Measurements from ENCODE around the gene CTCFL.

CTCFL gene

DNA sequence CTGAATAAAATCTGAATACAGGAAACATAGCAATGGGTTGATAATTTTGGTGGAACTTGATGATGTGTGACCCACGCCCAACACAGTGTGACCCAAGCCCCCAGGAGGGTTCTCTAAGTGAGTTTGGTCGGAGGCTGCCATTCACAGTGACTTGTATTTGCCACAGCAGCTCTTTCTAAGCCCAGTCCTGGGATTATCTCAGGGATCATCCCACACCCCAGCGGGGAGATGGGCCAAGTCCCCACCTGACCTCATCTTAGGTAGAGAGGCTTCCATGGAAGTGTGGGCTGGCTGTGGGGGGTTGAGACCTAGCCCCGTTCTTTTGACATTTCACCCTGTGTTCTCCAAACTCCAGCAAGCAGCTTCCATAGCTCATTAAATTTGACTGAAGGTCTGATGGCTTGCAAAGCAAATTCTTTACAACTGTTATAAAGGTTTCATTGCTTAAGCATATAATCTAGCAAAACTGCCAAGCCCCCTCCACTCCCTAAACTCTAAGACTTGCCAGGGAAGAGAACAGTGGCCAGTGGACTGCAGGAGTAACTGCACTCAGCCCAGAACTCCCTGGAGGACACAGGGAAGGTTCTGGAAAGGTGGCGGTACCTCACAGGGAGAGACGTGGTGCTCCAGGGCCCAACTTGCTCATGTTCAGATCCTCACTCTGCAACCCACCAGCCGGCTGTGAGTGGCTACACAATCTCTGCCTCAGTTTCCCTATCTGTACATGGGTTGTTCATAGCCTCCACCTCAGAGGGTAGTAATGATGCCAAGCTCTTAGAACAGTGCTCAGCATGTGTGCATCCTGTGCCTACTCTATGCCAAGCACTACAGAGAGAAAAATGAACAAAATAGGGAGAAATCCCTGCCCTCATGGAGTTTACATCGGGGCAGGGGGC, 35.0 kb upstream of the CTCFL start:
- FAIRE-seq = no peak

DNA sequence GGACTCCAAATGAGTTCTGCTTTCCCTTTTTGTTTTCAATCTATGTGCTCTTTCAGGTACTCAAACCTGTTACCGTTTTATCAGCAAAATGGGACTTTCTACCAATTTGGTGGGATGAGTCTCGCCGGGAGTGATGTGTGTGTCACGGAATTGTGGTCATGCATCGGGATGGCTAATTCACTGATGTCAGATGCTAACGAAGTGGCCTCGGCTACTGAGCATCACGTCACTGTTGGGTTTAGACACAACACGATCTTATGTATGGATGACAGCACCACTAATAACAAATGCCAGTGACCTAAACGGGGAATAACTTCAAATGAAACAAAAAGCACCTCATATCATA, 34.3 kb upstream of the CTCFL start:
- FAIRE-seq = no peak

- no peak for FAIRE-seq
Measured at GRCh38 chr20:57558614-57559288, 33.8 kb upstream of the CTCFL start.

GRCh38 chr20:57557926-57558613, 33.1 kb upstream of the CTCFL start:
- FAIRE-seq = no peak

DNA sequence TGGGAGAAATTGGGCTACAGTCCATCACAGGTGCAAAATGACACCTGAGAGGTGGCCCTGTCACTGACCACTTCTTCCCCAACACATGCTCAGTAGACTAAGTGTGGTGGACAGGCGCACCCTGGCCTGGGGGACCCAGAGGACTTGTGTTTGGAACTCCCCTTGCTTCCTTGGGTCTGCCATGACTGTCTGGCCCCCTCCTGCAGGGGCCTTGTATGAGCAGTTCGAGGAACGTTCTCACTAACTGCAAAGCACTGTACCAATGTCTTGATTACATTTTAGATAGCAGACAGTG, 32.0 kb upstream of the CTCFL start:
- no peak for FAIRE-seq

DNA sequence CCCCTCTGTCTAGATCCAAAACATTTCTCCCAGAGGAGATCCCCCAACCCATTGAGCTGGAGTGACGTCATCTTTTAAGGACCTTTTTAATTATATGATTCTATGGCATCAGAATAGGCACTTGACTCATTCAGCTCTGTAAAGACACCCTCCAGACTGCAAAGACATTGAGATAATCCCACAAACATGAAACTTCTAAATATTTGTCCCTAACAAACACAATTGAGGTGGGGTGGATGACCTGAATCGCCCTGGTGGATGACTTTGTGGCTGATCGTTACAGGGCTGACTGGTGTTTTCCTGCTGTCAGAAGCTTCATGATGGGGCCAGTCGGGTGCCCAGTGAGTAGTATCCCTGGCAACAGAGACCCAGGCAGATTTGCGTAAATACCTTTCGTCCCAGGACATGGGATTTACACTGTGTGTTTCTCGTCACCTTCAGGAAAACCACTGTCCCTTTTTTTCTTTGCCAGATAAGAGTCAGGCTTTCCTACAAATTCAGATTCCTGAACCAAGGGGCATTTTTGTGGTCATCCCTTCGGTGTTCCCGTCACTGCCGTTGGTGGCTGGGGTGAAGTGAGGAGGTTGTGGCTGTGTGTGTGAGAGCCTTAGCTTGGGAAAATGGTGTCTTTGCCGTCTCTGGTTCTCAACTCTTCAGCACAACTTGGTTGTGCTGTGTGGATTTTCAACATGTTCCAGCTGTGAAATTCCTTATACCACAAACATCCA, 30.7 kb upstream of the CTCFL start:
- no peak for FAIRE-seq

GRCh38 chr20:57553376-57554018, 28.6 kb upstream of the CTCFL start:
- FAIRE-seq = no peak

- no peak for FAIRE-seq
Measured at GRCh38 chr20:57552471-57552870, 27.5 kb upstream of the CTCFL start.

DNA sequence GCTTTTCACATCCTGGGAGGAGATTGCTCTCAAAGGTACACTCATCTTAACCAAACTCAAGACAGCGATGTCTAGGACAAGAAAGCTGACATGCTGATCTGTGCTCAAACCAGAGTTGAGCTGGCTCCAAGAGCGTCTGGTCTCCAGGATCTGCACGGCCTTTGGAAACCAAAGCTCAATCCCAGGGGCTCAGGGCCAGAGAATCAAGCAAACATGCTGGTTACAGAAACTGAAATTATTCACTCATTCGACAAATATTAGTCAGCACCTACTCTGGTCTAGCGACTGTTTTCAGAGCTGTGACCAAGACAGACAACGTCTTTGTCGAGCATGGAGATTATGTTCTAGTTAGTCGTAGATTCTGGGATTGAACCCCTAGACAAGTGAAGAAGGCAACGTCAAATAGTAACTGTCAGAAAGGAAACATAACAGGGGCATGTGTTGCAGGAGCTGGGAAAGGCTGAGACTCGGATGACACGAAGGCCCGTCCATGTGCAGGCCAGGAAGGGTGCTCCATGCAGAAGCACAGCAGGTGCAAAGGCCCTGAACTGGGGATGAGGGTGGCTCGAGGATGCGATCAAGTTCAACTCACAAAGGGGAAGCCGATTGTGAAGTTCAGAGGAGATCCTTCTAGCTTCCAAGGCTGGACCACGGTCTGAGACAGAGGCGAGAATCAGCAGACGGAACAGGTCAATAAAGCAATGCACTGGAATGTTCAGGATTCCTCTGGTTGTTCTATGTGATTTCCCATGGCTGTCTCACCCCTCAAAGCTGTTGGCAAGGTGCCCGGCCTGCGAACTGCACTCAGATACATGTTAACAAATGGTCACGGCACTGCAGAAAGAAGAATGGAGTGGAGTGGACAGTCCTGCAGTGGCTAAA, 23.5 kb upstream of the CTCFL start:
- FAIRE-seq = no peak

DNA sequence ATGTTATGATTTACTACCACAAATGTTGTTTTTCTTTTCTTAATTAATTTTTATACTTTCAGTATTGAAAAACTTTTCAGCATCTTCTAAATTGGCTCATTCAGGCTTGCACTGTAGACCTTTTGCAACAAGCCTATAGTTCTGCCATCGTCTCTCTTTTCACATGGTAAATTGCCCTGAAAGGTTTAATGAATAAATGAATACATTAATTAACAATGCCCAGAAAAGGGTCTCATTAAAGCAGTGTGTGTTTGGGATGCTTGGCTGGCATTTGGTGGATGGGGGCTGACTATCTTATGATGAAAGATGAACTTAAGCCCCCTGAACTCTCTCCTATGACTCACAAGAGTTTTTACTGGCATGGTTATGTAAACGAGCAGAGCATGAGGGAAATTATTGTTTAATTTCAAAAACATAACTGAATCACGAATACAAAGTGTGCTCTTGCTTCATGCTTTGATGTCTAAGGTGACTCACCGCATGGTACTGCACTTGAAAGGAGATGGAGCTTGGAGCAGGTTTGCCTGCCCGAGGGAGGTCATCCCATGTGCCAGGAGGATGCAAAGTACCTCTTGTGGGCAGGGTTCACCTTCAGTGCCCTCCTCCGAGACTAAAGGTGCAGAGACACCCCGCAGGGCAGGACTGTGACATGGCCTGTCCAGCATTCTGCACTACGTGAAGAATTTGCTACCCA, 22.2 kb upstream of the CTCFL start:
- FAIRE-seq = no peak

GRCh38 chr20:57545927-57546662, 21.2 kb upstream of the CTCFL start:
- FAIRE-seq = no peak

- no peak for FAIRE-seq
Measured at GRCh38 chr20:57544838-57545564, 20.1 kb upstream of the CTCFL start.

- FAIRE-seq = no peak
Measured at GRCh38 chr20:57543754-57544153, 18.8 kb upstream of the CTCFL start.

DNA sequence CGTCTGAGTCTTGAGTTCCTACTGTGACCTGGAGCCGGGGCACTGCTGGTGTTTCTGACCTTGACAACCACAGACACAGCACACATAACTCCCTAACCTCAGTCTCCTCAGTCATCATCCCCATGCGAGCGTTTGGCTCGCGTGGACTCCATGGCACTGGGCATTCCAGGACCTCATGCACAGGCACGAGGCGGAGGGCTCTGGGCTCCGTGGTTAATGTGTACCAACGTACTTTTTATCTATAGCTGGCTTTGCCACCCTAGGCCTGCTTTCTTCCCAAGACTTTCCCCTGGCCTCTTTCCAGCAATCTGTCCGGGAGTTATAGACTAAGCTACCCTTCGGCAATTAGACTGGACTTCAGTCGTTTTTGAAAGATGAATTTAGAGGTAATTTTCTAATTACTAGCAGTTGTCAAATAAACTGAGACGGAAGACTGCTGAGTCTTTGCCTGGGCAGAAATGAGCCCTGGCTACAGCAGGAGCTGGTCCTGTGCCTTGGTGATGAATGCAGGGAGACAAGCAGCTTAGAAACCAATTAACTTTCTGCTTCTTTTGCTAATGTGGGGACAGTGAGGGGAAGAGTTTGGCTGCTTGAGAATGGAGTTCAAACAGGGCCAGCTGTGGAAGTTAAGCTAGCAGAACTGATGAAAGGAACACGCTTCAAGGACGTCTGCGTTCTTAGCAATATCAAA, 16.1 kb upstream of the CTCFL start:
- FAIRE-seq = no peak

DNA sequence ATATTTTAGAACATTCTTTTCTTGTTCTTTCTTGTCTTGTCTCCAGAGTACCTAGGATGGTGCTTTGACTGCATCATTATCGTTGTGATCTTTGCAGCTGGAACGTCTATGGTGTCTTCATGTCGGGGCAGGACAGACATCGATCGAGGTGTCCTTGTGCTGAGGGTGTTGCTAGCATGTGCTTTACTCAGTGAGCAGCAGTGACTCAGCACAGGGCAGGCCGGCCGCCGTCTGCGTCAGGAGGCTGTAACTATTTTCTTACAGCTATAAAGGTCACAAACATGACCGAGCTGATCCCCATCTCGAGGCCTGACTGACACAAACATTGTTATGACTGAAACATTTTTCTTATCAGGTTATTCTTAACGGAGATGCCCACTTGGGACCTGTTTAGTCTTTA, 14.9 kb upstream of the CTCFL start:
- no peak for FAIRE-seq

GRCh38 chr20:57537822-57538221, 12.9 kb upstream of the CTCFL start:
- FAIRE-seq = no peak

DNA sequence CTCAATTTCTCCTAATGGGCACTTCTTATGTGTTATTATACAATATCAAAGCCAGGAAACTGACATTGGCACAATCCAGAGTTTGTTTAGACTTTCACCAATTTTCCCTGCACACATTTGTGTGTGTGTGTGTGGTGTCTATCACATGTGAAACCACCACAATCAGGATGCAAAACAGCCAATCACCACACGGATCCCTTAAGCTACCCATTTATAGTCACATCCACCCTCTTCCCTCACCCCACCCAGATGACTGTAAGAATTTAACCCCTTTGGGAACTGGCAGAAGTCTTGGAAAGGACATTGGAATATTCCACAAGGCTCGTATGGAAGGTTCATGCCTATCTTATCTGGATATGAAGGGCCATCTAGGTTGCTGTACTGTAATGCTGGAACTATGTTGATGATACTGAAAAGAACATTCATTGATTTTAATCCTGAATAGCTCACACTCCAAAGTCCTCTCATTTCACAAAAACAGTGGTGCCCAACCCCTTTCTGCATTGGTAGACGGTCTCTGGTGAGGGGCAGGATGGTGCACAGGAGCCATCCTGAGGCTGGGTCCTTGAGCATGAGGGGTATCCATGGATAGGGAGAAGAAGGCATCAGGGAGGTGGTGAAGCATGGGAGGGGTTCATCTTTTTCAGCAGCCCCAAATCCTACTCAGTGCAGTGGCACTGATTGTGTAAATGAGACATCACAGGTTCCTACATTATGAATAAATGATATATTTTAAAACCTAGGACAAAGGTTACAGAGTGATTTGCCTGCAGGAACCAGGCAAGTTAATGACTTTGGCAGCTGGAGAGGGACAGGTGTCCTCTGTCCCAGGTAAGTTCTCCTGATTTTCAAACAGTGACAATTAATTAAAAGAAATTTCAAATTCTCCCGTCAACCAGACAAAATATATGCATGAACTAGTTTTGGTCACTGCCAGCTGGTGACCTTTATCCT, 12.1 kb upstream of the CTCFL start:
- no peak for FAIRE-seq

Data from A204.1 (cell line).